HCT116 (cell line): ENCODE data around the gene RELA.

ENCODE experiments used
- ELF1 ChIP-seq: IDR thresholded peaks from 2 replicates; pipeline ENCODE4 v1.6.1; 2012; ENCODE audit warnings: low read depth, borderline replicate concordance
- EZH2 ChIP-seq: fragments of 200-600 bp; sonication (generic); IDR thresholded peaks from 2 replicates; pipeline ENCODE4 v1.6.1; 2017; ENCODE audit warnings: antibody characterized with exemption, mixed run types
- EZH2phosphoT487 ChIP-seq: fragments of 200-600 bp; IDR thresholded peaks from 2 replicates; pipeline ENCODE4 v1.6.1; 2018; ENCODE audit warnings: antibody characterized with exemption, borderline replicate concordance
- JUND ChIP-seq: IDR thresholded peaks from 2 replicates; pipeline ENCODE4 v1.6.1; 2012
- MAX ChIP-seq: IDR thresholded peaks from 2 replicates; pipeline ENCODE4 v1.6.1; 2012
- POLR2A ChIP-seq: IDR thresholded peaks from 2 replicates; pipeline ENCODE4 v1.7.0; 2011; ENCODE audit warnings: borderline replicate concordance; ENCODE audit not compliant: insufficient read depth, insufficient read length; ENCODE audit errors: extremely low read depth
- POLR2AphosphoS5 ChIP-seq: IDR thresholded peaks from 2 replicates; pipeline ENCODE4 v1.6.1; 2011; ENCODE audit warnings: mild to moderate bottlenecking, low read depth, low read length, moderate library complexity
- TCF7L2 ChIP-seq: IDR thresholded peaks from 2 replicates; pipeline ENCODE4 v1.7.0; 2011; ENCODE audit warnings: borderline replicate concordance, inconsistent platforms; ENCODE audit not compliant: insufficient read depth, insufficient read length; ENCODE audit errors: extremely low read depth
- ZFX ChIP-seq: fragments of 450-650 bp; IDR thresholded peaks from 2 replicates; pipeline ENCODE4 v1.6.1; 2017
- ZNF274 ChIP-seq: fragments of 200-500 bp; sonication (Bioruptor generic); IDR thresholded peaks from 2 replicates; pipeline ENCODE4 v1.6.1; 2014; ENCODE audit warnings: mild to moderate bottlenecking, low read depth, low read length, inconsistent platforms
- TF ChIP-seq, protein P1 (sequence below), 3 experiments: fragments of 200-600 bp in 1 of 3; sonication (generic) in 1 of 3; IDR thresholded peaks in 2 of 3; conservative IDR thresholded peaks in 1 of 3; 2 replicates each; pipeline ENCODE4 v1.5.1; 2012 to 2017; ENCODE audit warnings: low read depth in 2 of 3, low read length in 2 of 3, antibody characterized with exemption in 1 of 3, borderline replicate concordance in 1 of 3, control low read depth in 1 of 3, mild to moderate bottlenecking in 1 of 3, mixed read lengths in 1 of 3, mixed run types in 1 of 3, moderate library complexity in 1 of 3; ENCODE audit not compliant: insufficient read depth in 1 of 3
- TF ChIP-seq, protein P2 (sequence below): IDR thresholded peaks from 2 replicates; pipeline ENCODE4 v1.6.1; 2012; ENCODE audit warnings: low read depth

DNA sequence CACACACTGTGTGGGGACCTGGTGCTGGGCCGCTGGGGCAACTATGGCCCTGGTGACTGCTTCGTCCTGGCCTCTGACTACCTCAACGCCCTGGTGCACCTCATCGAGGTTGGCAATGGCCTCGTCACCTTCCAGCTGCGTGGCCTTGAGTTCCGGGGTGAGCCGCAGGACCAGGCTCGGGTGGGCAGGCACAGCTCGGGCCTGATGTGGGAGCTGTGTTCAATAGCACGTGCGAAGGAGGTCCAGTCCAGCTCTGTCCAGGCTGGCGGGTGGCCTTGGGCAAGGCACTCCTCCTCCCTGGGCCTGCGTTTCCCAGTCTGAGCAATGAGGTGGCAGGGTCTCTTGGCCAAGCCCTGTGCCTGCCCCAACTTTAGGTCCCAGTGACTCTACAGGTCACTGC is 33.1 kb downstream of the RELA start:
- TF ChIP-seq EZH2phosphoT487 (no peak), ELF1 (no peak), ZFX (no peak), MAX (no peak), POLR2AphosphoS5 (no peak), JUND (no peak), TCF7L2 (no peak), POLR2A (no peak), EZH2 (no peak), ZNF274 (no peak)
- TF ChIP-seq, protein P1, sequence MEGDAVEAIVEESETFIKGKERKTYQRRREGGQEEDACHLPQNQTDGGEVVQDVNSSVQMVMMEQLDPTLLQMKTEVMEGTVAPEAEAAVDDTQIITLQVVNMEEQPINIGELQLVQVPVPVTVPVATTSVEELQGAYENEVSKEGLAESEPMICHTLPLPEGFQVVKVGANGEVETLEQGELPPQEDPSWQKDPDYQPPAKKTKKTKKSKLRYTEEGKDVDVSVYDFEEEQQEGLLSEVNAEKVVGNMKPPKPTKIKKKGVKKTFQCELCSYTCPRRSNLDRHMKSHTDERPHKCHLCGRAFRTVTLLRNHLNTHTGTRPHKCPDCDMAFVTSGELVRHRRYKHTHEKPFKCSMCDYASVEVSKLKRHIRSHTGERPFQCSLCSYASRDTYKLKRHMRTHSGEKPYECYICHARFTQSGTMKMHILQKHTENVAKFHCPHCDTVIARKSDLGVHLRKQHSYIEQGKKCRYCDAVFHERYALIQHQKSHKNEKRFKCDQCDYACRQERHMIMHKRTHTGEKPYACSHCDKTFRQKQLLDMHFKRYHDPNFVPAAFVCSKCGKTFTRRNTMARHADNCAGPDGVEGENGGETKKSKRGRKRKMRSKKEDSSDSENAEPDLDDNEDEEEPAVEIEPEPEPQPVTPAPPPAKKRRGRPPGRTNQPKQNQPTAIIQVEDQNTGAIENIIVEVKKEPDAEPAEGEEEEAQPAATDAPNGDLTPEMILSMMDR (IDR thresholded peaks at IDR 0.05 in 2 of 3, conservative IDR thresholded peaks at IDR 0.05 in 1 of 3; ENCODE audit: borderline replicate concordance in 1 of 3, insufficient read depth in 1 of 3, low read depth in 2 of 3, low read length in 2 of 3), result no peak
- TF ChIP-seq, protein P2, sequence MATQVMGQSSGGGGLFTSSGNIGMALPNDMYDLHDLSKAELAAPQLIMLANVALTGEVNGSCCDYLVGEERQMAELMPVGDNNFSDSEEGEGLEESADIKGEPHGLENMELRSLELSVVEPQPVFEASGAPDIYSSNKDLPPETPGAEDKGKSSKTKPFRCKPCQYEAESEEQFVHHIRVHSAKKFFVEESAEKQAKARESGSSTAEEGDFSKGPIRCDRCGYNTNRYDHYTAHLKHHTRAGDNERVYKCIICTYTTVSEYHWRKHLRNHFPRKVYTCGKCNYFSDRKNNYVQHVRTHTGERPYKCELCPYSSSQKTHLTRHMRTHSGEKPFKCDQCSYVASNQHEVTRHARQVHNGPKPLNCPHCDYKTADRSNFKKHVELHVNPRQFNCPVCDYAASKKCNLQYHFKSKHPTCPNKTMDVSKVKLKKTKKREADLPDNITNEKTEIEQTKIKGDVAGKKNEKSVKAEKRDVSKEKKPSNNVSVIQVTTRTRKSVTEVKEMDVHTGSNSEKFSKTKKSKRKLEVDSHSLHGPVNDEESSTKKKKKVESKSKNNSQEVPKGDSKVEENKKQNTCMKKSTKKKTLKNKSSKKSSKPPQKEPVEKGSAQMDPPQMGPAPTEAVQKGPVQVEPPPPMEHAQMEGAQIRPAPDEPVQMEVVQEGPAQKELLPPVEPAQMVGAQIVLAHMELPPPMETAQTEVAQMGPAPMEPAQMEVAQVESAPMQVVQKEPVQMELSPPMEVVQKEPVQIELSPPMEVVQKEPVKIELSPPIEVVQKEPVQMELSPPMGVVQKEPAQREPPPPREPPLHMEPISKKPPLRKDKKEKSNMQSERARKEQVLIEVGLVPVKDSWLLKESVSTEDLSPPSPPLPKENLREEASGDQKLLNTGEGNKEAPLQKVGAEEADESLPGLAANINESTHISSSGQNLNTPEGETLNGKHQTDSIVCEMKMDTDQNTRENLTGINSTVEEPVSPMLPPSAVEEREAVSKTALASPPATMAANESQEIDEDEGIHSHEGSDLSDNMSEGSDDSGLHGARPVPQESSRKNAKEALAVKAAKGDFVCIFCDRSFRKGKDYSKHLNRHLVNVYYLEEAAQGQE, result no peak
